GM18508 (cell line): ENCODE results near the gene CEP170.
"Not testable (repeated sequence)": the region's sequence is repeated elsewhere in the genome, so short reads cannot be mapped to it uniquely, and the experiment has no call there.

ENCODE experiments used
- ATAC-seq: cut with Tn5 transposase; IDR thresholded peaks from one replicate; pipeline ENCODE4 v1.9.1; 2021; ENCODE audit warnings: moderate number of reproducible peaks; ENCODE audit not compliant: insufficient read depth, unreplicated experiment

Gene CEP170

DNA sequence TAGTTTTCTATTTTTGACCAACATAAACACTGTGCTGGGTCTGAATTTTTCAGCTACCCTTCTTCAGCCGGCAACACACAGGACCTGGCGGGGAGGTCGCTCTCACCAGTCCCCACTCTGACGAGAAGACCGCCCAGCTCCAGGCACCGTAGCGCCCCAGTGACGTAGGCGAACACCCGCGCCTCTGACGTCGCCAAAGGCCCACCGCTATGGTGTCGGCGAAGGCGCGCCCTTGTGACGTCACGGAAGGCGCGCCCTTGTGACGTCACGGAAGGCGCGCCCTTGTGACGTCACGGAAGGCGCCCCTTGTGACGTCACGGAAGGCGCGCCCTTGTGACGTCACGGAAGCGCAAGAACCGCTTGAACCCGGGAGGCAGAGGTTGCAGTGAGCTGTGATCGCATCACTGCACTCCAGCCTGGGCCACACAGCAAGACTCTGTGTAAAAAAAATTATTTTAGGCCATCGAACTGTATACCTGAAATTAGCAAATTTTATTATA is 153.5 kb downstream of the CEP170 start:
- ATAC-seq = not testable (repeated sequence)

DNA sequence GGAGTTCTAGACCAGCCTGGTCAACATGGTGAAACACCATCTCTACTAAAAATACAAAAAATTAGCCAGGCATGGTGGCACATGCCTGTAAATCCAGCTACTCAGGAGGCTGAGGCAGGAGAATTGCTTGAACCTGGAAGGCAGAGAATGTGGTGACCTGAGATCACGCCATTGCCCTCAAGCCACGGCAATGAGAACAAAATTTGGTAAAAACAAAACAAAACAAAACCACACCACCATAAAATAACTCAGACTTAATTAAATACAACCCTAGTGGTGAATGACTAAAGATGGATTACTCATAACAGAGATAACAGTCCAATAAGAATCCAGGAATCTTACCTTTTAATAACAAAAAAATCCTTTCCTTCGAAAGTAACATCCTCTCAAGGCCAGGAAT is 167.7 kb downstream of the CEP170 start:
- not testable (repeated sequence) for ATAC-seq
